DOHH2 (cell line): Measurements from ENCODE around the gene BTBD19.

Experiments used
- CTCF ChIP-seq: fragments of 200-600 bp; sonication (generic); IDR thresholded peaks from one replicate; pipeline ENCODE4 v1.5.1; 2014; ENCODE audit warnings: antibody characterized with exemption, mild to moderate bottlenecking, low read depth, low read length; ENCODE audit not compliant: poor library complexity, severe bottlenecking
- EZH2phosphoT487 ChIP-seq: fragments of 200-600 bp; sonication (generic); IDR thresholded peaks from 2 replicates; pipeline ENCODE4 v1.6.1; 2017; ENCODE audit warnings: borderline replicate concordance, mild to moderate bottlenecking, antibody characterized with exemption, low read length, moderate library complexity, mixed read lengths

- TF ChIP-seq CTCF (no peak), EZH2phosphoT487 (no peak)
Observed at GRCh38 chr1:44760876-44761275, 47.4 kb upstream of the BTBD19 start.
